Mucosa of rectum (tissue), 2 donors: Measurements from ENCODE around the gene SERINC2.
"Not testable (repeated sequence)": the region's sequence is repeated elsewhere in the genome, so short reads cannot be mapped to it uniquely, and the experiment has no call there.

Source experiments
- H3K27ac ChIP-seq, 2 donors: one replicate each; pipeline ENCODE4 v1.7.0; 2013; ENCODE audit warnings: inconsistent platforms in 2 of 2, low read depth in 2 of 2, low read length in 2 of 2
- H3K27me3 ChIP-seq, 2 donors: one replicate each; pipeline ENCODE4 v1.7.0; 2013; ENCODE audit warnings: low read length in 2 of 2; ENCODE audit not compliant: control insufficient read depth in 2 of 2, insufficient read depth in 2 of 2
- H3K36me3 ChIP-seq, 2 donors: one replicate each; pipeline ENCODE4 v1.7.0; 2013; ENCODE audit warnings: low read length in 2 of 2; ENCODE audit not compliant: control insufficient read depth in 2 of 2, insufficient read depth in 2 of 2
- H3K4me1 ChIP-seq, 2 donors: one replicate each; pipeline ENCODE4 v1.7.0; 2013; ENCODE audit warnings: low read length in 2 of 2, mild to moderate bottlenecking in 1 of 2; ENCODE audit not compliant: control insufficient read depth in 2 of 2, insufficient read depth in 2 of 2
- H3K4me3 ChIP-seq, 2 donors: one replicate each; pipeline ENCODE4 v1.7.0; 2013; ENCODE audit warnings: low read length in 2 of 2
- H3K9ac ChIP-seq, 2 donors: one replicate each; pipeline ENCODE4 v1.7.0; 2013; ENCODE audit warnings: low read length in 2 of 2, low read depth in 1 of 2, mild to moderate bottlenecking in 1 of 2
- H3K9me3 ChIP-seq, 2 donors: one replicate each; pipeline ENCODE4 v1.7.0; 2013; ENCODE audit warnings: low read length in 2 of 2; ENCODE audit not compliant: control insufficient read depth in 2 of 2
- donor health status: healthy.
- donor health status: Normal muscosa, but diverticular disease.

SERINC2 gene

DNA sequence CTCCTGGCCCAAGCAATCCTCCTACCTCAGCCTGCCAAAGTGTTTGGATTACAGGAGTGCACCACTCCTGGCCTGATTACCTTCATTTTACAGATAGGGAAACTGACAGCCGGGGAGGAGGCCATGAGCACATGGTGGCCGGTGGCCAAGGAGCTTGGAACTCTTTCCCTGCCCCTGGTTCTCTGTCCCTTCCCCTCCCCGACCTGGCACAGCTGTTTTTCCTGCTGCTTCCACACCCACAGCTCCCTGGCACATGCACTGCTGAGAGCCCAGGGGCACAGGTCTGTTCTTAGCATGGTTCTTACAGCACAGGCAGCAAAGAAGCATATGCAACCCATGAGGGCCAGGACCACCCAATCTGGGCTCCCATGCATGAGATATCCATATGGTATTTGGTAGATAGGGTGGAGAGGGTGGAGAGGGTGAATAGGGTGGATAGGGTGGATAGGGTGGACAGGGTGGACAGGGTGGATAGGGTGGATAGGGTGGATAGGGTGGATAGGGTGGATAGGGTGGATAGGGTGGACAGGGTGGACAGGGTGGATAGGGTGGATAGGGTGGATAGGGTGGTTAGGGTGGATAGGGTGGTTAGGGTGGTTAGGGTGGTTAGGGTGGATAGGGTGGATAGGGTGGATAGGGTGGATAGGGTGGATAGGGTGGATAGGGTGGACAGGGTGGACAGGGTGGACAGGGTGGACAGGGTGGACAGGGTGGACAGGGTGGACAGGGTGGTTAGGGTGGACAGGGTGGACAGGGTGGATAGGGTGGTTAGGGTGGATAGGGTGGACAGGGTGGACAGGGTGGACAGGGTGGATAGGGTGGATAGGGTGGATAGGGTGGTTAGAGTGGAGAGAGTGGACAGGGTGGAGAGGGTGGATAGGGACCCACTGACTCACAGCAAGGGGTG, 18.6 kb downstream of the SERINC2 start:
- not testable (repeated sequence) for H3K9ac ChIP-seq, H3K4me3 ChIP-seq, H3K27me3 ChIP-seq, H3K4me1 ChIP-seq, H3K27ac ChIP-seq, H3K9me3 ChIP-seq
- H3K36me3 ChIP-seq, result peaks cover 31 to 32% of the 10 kb centered on the region in 2 donors

DNA sequence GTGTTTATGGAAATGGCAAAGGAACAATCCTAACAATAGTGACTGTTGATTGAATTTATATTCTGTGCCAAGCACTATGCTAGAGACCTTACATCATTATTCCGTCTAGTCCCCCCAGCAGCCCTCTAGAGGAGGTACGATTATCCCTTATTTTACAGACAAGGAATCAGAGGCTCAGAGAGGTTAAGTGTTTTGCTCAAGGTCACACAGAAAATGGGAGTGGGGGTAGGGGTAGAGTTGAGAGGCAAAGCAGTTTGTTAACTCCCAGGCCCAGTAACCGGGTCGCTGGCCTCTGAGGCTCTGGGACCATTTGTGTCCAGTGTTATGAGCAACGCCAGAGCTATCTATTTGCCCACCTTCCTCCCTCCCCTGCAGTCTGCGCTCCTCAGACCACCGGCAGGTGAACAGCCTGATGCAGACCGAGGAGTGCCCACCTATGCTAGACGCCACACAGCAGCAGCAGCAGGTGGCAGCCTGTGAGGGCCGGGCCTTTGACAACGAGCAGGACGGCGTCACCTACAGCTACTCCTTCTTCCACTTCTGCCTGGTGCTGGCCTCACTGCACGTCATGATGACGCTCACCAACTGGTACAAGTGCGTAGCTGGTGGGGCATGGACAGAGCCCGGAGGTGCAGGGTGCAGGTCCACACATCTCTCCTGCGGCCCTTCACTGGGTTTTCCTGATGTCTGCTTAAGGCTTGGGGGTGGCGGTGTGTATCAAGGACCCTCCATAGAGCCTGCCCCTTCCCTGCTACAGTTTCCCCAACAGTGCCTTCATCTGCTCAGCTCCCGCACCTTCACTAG, 19.8 kb downstream of the SERINC2 start:
- Histone ChIP-seq H3K9ac (no peak overlapping the region), H3K27me3 (no peaks in the 10 kb centered on the region), H3K4me3 (no peak overlapping the region), H3K27ac (no peak overlapping the region), H3K4me1 (peaks cover 0 to 5% of the 10 kb centered on the region in 2 donors), H3K9me3 (no peaks in the 10 kb centered on the region), H3K36me3 (peaks cover 26 to 28% of the 10 kb centered on the region in 2 donors)

DNA sequence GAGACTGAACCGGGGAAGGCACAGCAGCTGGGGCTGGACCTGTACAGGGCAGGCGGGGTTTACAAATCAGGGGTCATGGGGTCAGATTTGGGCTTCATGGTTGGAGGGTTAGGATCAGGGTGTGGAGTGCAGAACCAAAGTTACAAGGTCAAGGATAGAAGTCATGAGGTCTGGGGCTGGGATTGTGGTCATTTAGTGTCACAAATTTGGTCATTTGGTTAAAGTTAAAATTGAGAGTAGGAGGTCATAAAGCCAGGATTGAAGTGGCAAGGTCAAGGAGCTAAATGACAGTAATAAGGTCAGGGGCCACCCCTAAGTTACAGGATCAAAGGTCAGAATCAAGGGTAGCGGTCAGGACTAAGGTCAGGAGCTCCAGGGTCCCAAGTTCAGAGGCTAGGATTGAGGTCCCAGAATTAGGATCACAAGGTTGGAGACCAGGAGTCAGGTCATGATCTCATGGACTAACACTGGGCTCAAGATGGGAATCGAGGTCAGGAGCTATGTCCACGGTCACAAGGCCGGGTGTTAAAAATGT, 20.4 kb downstream of the SERINC2 start:
- no peak overlapping the region for H3K4me3 ChIP-seq
- no peaks in the 10 kb centered on the region for H3K27me3 ChIP-seq
- peaks cover 0 to 5% of the 10 kb centered on the region in 2 donors for H3K4me1 ChIP-seq
- H3K27ac ChIP-seq, result no peak overlapping the region
- no peaks in the 10 kb centered on the region for H3K9me3 ChIP-seq
- no peak overlapping the region for H3K9ac ChIP-seq
- H3K36me3 ChIP-seq, result peaks cover 24 to 26% of the 10 kb centered on the region in 2 donors

DNA sequence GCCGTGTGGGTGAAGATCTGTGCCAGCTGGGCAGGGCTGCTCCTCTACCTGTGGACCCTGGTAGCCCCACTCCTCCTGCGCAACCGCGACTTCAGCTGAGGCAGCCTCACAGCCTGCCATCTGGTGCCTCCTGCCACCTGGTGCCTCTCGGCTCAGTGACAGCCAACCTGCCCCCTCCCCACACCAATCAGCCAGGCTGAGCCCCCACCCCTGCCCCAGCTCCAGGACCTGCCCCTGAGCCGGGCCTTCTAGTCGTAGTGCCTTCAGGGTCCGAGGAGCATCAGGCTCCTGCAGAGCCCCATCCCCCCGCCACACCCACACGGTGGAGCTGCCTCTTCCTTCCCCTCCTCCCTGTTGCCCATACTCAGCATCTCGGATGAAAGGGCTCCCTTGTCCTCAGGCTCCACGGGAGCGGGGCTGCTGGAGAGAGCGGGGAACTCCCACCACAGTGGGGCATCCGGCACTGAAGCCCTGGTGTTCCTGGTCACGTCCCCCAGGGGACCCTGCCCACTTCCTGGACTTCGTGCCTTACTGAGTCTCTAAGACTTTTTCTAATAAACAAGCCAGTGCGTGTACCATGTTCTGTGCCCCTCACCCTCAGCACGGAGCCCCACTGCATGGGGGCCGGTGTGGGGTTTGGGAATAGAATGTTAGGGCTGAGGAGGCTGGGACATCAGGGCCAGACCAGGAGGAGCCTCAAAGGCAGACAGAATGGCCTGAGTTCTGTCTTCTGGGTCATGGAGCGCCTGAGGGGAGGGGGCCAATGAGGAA, 21.3 kb downstream of the SERINC2 start:
- Histone ChIP-seq H3K9ac (no peak overlapping the region), H3K9me3 (no peaks in the 10 kb centered on the region), H3K36me3 (peaks cover 17 to 22% of the 10 kb centered on the region in 2 donors), H3K4me3 (no peak overlapping the region), H3K27me3 (no peaks in the 10 kb centered on the region), H3K27ac (no peak overlapping the region), H3K4me1 (peaks cover 0 to 5% of the 10 kb centered on the region in 2 donors)

DNA sequence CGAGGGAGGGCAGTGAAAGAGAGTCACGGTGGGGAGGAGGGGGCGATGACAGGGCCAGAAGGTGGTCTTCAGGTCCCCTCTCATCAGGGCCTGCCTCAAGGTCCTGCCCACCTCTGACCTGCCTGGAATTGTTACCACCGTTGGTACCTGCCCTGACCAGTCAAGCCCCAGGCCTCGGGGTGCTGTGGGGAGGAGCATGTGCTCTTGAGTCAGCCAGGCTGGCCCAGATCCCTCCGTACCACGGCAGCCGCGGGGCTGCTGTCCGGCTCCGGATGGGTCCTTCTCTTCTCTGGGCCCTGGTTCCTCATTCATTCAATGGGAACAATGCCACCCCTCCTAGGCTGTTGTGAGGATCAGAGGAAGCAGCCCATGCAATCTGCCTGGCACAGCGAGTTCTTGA, 22.0 kb downstream of the SERINC2 start:
- Histone ChIP-seq H3K9ac (no peak overlapping the region), H3K4me1 (peaks cover 0 to 5% of the 10 kb centered on the region in 2 donors), H3K9me3 (no peaks in the 10 kb centered on the region), H3K4me3 (no peak overlapping the region), H3K36me3 (peaks cover 15% of the 10 kb centered on the region in 2 donors), H3K27ac (no peak overlapping the region), H3K27me3 (no peaks in the 10 kb centered on the region)

DNA sequence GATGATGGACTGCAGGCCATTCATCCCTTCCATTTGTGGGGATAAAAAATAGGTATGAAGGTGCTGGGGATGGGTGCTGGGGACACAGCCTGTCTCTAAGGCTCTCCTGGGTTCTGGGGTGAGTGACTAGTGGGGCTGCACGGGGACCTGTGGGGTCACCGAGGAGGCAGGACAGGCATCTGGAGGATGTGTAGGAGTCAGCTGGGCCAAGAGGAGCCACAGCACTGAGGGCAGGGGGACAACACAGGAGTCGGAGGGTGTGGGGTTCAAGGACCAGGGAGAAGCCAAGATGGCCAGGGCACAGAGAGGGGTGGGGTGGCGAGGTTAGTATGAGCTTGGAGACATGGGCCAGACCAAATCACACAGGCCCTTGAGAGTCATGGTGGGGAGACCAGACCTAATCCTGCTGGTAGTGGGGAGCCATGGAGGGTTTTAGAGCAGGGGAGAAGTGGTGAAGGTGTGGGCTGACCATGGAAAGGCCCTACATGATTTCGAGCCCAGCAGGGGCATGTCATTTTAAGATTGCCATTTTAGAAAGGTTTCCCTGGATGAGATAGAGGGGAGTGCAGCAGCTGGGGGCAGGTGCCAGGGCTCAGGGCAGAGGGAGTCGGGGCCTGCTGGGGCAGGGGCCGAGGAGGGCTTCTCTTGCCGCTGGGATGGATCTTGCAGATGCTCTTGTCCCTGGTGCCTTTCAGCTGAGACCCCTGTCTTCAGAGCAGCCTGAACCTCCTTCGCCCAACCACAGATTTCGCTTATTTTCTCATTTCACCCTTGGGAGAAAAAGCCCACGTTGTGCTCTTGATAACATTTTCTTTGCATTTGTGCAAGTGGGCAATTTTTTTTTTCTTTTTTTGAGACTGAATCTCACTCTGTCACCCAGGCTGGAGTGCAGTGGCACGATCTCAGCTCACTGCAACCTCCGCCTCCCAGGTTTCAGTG, 22.7 kb downstream of the SERINC2 start:
- Histone ChIP-seq H3K27me3 (no peaks in the 10 kb centered on the region), H3K36me3 (peaks cover 11 to 15% of the 10 kb centered on the region in 2 donors), H3K4me3 (no peak overlapping the region), H3K4me1 (peaks cover 0 to 3% of the 10 kb centered on the region in 2 donors), H3K9ac (no peak overlapping the region), H3K9me3 (no peaks in the 10 kb centered on the region), H3K27ac (no peak overlapping the region)

DNA sequence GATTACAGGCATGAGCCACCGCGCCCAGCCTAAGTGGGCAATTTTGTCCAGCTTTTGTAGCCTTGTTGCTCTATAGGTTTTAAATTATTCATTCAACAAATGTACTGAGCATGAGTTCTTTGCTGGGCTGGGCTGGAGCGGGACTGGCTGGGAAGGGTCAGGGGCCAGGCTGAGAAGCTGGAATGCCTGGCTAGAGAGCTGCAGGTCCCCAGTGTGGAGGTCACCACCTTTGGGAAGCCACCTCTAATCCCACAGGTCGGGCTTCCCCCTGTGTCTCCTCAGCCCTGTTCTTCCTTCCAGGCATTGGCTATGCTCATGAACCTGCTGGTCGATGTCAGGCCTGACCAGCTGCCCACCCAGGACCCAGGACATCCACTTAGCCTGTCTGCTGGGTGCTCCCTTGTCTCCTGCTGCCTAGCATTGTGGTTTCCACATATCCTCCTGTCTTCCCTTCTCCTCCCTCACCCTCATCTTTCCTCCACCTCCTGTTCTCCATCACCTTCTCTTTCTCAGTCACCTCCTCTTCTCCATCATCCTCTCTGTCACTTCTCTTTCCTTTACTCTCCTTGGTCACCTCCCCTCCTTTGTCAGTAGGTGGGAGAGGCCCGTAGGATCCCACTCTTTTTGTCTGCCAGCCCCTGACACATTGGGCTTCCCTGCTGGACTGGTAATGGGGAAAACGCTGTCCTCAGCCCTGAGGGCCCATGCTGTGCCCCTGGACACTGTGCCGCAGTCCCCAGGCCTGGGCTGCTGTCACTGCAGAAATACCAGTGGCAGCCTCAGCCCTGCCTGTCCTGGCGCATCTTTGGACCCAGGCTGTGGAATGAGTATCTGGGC, 23.8 kb downstream of the SERINC2 start:
- Histone ChIP-seq H3K27me3 (no peaks in the 10 kb centered on the region), H3K36me3 (peaks cover 4 to 15% of the 10 kb centered on the region in 2 donors), H3K4me3 (no peak overlapping the region), H3K9me3 (no peaks in the 10 kb centered on the region), H3K27ac (no peak overlapping the region), H3K9ac (no peak overlapping the region), H3K4me1 (peaks cover 0 to 12% of the 10 kb centered on the region in 2 donors)

DNA sequence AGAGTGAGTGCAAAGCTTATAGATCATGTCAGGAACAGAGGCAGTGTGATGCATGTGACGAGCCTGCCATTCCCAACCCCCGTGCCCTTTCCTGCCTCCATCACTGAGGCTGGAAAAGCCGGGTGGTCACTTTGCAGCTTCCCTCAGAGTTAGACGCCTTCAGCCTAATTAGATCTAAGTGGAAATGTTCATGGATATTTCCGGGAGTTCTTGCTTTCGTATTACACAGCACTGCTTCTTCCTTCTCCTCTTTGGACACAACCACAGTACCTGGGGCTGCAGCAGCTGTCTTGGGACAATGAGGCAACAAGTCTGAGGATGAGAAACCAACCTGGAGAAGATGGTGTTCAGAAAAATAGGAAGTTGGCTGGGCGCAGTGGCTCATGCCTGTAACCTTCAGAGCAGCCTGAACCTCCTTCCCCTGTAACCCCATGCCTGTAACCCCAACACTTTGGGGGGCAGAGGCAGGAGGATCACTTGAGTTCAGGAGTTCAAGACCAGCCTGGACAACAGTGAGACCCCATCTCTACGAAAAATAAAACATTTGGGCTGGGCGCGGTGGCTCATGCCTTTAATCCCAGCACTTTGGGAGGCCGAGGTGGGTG, 24.5 kb downstream of the SERINC2 start:
- Histone ChIP-seq H3K36me3 (peaks cover 4 to 14% of the 10 kb centered on the region in 2 donors), H3K27me3 (no peaks in the 10 kb centered on the region), H3K4me1 (peaks cover 2 to 17% of the 10 kb centered on the region in 2 donors), H3K9ac (no peak overlapping the region), H3K27ac (no peak overlapping the region), H3K9me3 (no peaks in the 10 kb centered on the region), H3K4me3 (no peak overlapping the region)
